GM21390 (cell line): ENCODE data around the gene NPAS3.

Source experiments
- ATAC-seq: cut with Tn5 transposase; IDR thresholded peaks from one replicate; pipeline ENCODE4 v1.9.1; 2021; ENCODE audit not compliant: unreplicated experiment

Gene NPAS3

GRCh38 chr14:33163600-33163999 lies 224.9 kb downstream of the NPAS3 start:
- ATAC-seq = no peak

GRCh38 chr14:33165144-33165925 lies 226.7 kb downstream of the NPAS3 start:
- ATAC-seq = no peak

- no peak for ATAC-seq
These were observed 227.2 kb downstream of the NPAS3 start for GRCh38 chr14:33165926-33166289.

GRCh38 chr14:33175951-33176350 lies 237.3 kb downstream of the NPAS3 start:
- no peak for ATAC-seq

GRCh38 chr14:33184587-33184986 lies 245.9 kb downstream of the NPAS3 start:
- ATAC-seq = no peak

GRCh38 chr14:33186656-33187055 lies 248.0 kb downstream of the NPAS3 start:
- ATAC-seq = no peak

- ATAC-seq = no peak
These were observed 250.2 kb downstream of the NPAS3 start for GRCh38 chr14:33188880-33189279.

GRCh38 chr14:33191855-33192254 lies 253.2 kb downstream of the NPAS3 start:
- ATAC-seq = no peak

GRCh38 chr14:33194551-33194950 lies 255.9 kb downstream of the NPAS3 start:
- no peak for ATAC-seq

- ATAC-seq = no peak
These were observed 260.0 kb downstream of the NPAS3 start for GRCh38 chr14:33198684-33199083.

GRCh38 chr14:33201116-33201515 lies 262.4 kb downstream of the NPAS3 start:
- no peak for ATAC-seq

GRCh38 chr14:33206981-33207380 lies 268.3 kb downstream of the NPAS3 start:
- no peak for ATAC-seq

- no peak for ATAC-seq
These were observed 268.9 kb downstream of the NPAS3 start for GRCh38 chr14:33207467-33208017.

GRCh38 chr14:33210311-33210710 lies 271.6 kb downstream of the NPAS3 start:
- no peak for ATAC-seq

GRCh38 chr14:33218026-33218425 lies 279.3 kb downstream of the NPAS3 start:
- no peak for ATAC-seq

- no peak for ATAC-seq
These were observed 281.3 kb downstream of the NPAS3 start for GRCh38 chr14:33219957-33220356.

- ATAC-seq = no peak
These were observed 290.7 kb downstream of the NPAS3 start for GRCh38 chr14:33229269-33229929.

GRCh38 chr14:33230021-33230420 lies 291.3 kb downstream of the NPAS3 start:
- ATAC-seq = no peak

- no peak for ATAC-seq
These were observed 293.4 kb downstream of the NPAS3 start for GRCh38 chr14:33232031-33232430.

- no peak for ATAC-seq
These were observed 298.5 kb downstream of the NPAS3 start for GRCh38 chr14:33237115-33237740.

GRCh38 chr14:33239465-33239864 lies 300.8 kb downstream of the NPAS3 start:
- no peak for ATAC-seq

GRCh38 chr14:33240466-33240865 lies 301.8 kb downstream of the NPAS3 start:
- no peak for ATAC-seq
